Sigmoid colon (tissue), 7 donors: Measurements from ENCODE around the gene ING3. TPM values are rescaled to one million over a fixed set of nuclear protein-coding genes. Genes with fewer than 3 reads are reported as not detected.
A peak's percentile ranks its signal among the peaks of the same experiment; 100 is the strongest.

Source experiments
- DNase-seq: peaks from one replicate; pipeline ENCODE4 v3.0.0-alpha.2; 2019
- H3K27ac ChIP-seq, 4 donors: fragments of 200-600 bp; sonication (generic); one replicate each; pipeline ENCODE4 v1.5.1; 2016 to 2019; ENCODE audit warnings: mild to moderate bottlenecking in 1 of 4
- H3K27me3 ChIP-seq, 3 donors: fragments of 200-600 bp; sonication (generic); one replicate each; pipeline ENCODE4 v1.5.1; 2019; ENCODE audit warnings: mild to moderate bottlenecking in 1 of 3
- H3K36me3 ChIP-seq, 4 donors: fragments of 200-600 bp; sonication (generic); one replicate each; pipeline ENCODE4 v1.5.1; 2016 to 2019
- H3K4me1 ChIP-seq, 4 donors: fragments of 200-600 bp; sonication (generic); one replicate each; pipeline ENCODE4 v1.5.1; 2017 to 2019
- H3K4me3 ChIP-seq, 4 donors: fragments of 200-600 bp; sonication (generic); one replicate each; pipeline ENCODE4 v1.5.1; 2017 to 2019; ENCODE audit warnings: mild to moderate bottlenecking in 2 of 4, moderate library complexity in 1 of 4
- H3K9me3 ChIP-seq, 4 donors: fragments of 200-600 bp in 3 of 4; sonication (generic) in 3 of 4; one replicate each; pipeline versions ENCODE4 v1.5.1 to v1.6.1; 2013 to 2019
- CTCF ChIP-seq, 4 experiments: fragments of 450-650 bp in 3 of 4; fragments of 200-600 bp in 1 of 4; IDR thresholded peaks; one replicate each; pipeline ENCODE4 v1.5.1; 2016 to 2019; ENCODE audit warnings: antibody characterized with exemption in 4 of 4, mild to moderate bottlenecking in 3 of 4, moderate library complexity in 2 of 4
- EP300 ChIP-seq, 4 donors: sonication (generic); formaldehyde crosslinking; IDR thresholded peaks; one replicate each; pipeline ENCODE4 v1.6.1; 2017; ENCODE audit warnings: antibody characterized with exemption in 4 of 4
- POLR2A ChIP-seq, 2 donors: fragments of 450-650 bp; IDR thresholded peaks; one replicate each; pipeline ENCODE4 v1.6.1; 2016; ENCODE audit warnings: antibody characterized with exemption in 2 of 2, mild to moderate bottlenecking in 2 of 2, moderate library complexity in 2 of 2
- POLR2AphosphoS5 ChIP-seq, 4 donors: sonication (generic); formaldehyde crosslinking; IDR thresholded peaks; one replicate each; pipeline ENCODE4 v1.6.1; 2017; ENCODE audit warnings: antibody characterized with exemption in 4 of 4
- WGBS, 2 donors: extraction: QIAGEN DNeasy Blood & Tissue Kit; methylation state at CpG; one replicate each; pipeline ENCODE4 v1.1.7; 2013; 5-methylcytosine and 5-hydroxymethylcytosine counted together
- intact Hi-C: fragments of 100-400 bp; cut with DNase I; formaldehyde crosslinking; loops from one replicate; pipeline ENCODE4 v1.15.1; 2023
- polyA plus RNA-seq, 3 donors: library from polyadenylated mRNA; stranded (reverse); fragments of 200-250 nt; gene quantifications; one replicate each; pipeline ENCODE4 v1.2.3, GENCODE V29; 2013
- total RNA-seq, 4 donors: library from RNA; depleted of rRNA; stranded (reverse); fragments of >200 nt; gene quantifications; one replicate each; pipeline ENCODE4 v1.1.0, GENCODE V29; 2016
- donor health status: healthy with polysubstance abuse.
- donor health status: Bipolar disorder and iron deficiency.
- donor health status: healthy.

ING3 gene
- total and polyA plus RNA-seq, 7 donors = 9.6 to 33.1 (median 16.6) TPM

DNA sequence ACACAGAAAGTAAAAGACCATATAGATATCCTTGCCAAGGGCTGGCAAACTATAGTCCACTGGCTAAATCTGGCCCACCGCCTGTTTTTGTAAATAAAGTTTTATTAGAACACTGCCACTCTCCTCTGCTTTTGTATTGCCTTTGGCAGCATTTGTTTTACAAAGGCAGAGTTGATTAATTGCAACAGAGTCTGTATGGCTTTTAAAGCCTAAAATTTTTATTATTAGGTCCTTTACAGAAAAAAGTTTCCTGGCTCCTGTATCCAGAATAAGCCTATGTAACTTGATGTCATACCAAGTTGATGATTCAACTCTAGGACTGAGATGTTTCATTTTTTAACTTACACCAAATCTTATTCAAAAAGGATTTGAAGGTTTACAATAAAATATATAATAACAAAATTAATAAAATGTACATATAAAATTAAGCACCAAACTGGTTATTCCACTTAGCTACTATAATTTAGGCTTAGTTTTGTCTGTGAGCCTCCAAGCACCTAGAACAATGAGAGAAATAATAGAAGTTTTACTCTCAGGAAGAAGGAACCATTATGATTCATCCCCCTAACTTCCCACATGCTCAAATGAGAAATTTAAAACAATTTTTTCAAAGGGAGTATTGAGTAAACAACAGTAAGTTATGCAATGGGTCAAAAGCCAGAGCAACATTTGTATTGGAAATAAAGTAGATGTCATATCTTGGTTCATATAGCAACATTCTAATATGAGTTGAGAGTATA is 69.8 kb downstream of the ING3 start:
- TF ChIP-seq POLR2A (IDR thresholded peaks at IDR 0.05) (no peak), POLR2AphosphoS5 (IDR thresholded peaks at IDR 0.05) (peak in 2 of 4 donors; percentile 16 to 55), EP300 (IDR thresholded peaks at IDR 0.05) (no peak), CTCF (IDR thresholded peaks at IDR 0.05) (no peak)
- no peak overlapping the region for H3K4me3 ChIP-seq
- H3K27ac ChIP-seq = peak overlapping the region; percentile 52 to 80 (median 66)
- 95 to 97% methylated on average over 1 of the region's 1 CpG for WGBS, 2 donors
- H3K27me3 ChIP-seq = no peaks in the 10 kb centered on the region
- intact Hi-C loops = no loop called here
- H3K9me3 ChIP-seq = no peaks in the 10 kb centered on the region
- DNase-seq = no peak
- H3K36me3 ChIP-seq = no peaks in the 10 kb centered on the region
- peaks cover 0 to 95% (median 72%) of the 10 kb centered on the region in 4 donors for H3K4me1 ChIP-seq

GRCh38 chr7:121020989-121021969 is 70.7 kb downstream of the ING3 start:
- TF ChIP-seq EP300 (IDR thresholded peaks at IDR 0.05) = no peak
- no peak for TF ChIP-seq POLR2A (IDR thresholded peaks at IDR 0.05)
- TF ChIP-seq POLR2AphosphoS5 (IDR thresholded peaks at IDR 0.05) = no peak
- no peak for TF ChIP-seq CTCF (IDR thresholded peaks at IDR 0.05)
- intact Hi-C loops = no loop called here
- Histone ChIP-seq H3K27ac (peak overlapping the region; percentile 52 to 80 (median 66)), H3K36me3 (no peaks in the 10 kb centered on the region), H3K4me3 (no peak overlapping the region), H3K27me3 (no peaks in the 10 kb centered on the region), H3K4me1 (peaks cover 0 to 93% (median 72%) of the 10 kb centered on the region in 4 donors), H3K9me3 (no peaks in the 10 kb centered on the region)
- DNase-seq = no peak
- WGBS, 2 donors = 32 to 61% methylated on average over 5 of the region's 5 CpGs

- TF ChIP-seq EP300 (IDR thresholded peaks at IDR 0.05) (no peak), POLR2A (IDR thresholded peaks at IDR 0.05) (no peak), POLR2AphosphoS5 (IDR thresholded peaks at IDR 0.05) (no peak), CTCF (IDR thresholded peaks at IDR 0.05) (no peak)
- H3K27me3 ChIP-seq = no peaks in the 10 kb centered on the region
- H3K4me1 ChIP-seq = peaks cover 0 to 82% (median 66%) of the 10 kb centered on the region in 4 donors
Observed at GRCh38 chr7:121023194-121023593, 72.6 kb downstream of the ING3 start.

DNA sequence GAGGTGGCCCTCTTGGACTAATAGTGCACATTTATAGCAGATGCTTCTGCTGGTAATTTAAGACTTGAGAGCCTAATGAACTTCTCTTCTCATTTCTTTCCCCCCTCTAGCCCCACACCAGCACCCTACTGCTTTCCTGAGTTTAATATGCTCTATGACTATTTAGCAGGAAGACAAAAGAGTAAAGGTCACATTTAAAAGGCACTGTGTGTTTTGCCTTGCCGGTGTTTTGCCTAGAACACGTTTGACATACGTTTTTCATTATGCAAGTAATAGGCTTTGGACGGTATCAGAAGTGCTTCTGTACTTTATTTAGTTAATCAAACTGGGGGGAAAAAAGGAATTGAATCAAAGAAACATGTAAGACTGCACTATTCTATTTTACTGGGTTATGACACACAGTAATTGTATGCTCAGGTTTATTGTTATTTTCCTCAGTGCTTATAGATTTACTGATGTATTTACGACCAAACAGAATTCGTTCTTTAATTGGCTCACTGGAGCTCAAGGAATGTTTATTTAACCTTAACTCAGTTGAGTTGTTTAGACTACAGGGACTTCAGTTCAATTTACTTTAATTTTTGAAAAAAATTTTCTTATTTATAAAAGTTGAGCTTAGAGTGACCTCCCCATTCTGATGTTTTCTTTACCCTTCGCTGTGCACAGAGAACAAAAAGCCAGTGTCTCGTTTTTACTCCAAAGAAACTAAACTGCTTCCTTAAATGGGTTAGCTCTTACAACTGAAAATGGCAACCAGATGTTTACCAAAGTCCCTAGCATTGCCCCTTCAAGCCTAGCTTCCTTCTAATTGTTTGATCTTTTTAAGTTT is 73.3 kb downstream of the ING3 start:
- H3K27ac ChIP-seq = peak overlapping the region; percentile 62 to 80 (median 76)
- H3K9me3 ChIP-seq = no peaks in the 10 kb centered on the region
- peaks cover 0 to 82% (median 67%) of the 10 kb centered on the region in 4 donors for H3K4me1 ChIP-seq
- intact Hi-C loops = loop anchor here (2.0 kb wide), 1 partner anchor 27 kb away; no protein-coding TSS in a partner anchor
- 10 to 48% methylated on average over 8 of the region's 8 CpGs for WGBS, 2 donors
- H3K27me3 ChIP-seq = no peaks in the 10 kb centered on the region
- DNase-seq = no peak
- H3K4me3 ChIP-seq = no peak overlapping the region
- H3K36me3 ChIP-seq = no peaks in the 10 kb centered on the region
- TF ChIP-seq EP300 (IDR thresholded peaks at IDR 0.05) = no peak
- TF ChIP-seq CTCF (IDR thresholded peaks at IDR 0.05) = no peak
- TF ChIP-seq POLR2A (IDR thresholded peaks at IDR 0.05) = no peak
- no peak for TF ChIP-seq POLR2AphosphoS5 (IDR thresholded peaks at IDR 0.05)

More at GRCh38 chr7:121023194-121023593, 72.6 kb downstream of the ING3 start:
- Histone ChIP-seq H3K4me3 (no peak overlapping the region), H3K36me3 (no peaks in the 10 kb centered on the region), H3K9me3 (no peaks in the 10 kb centered on the region), H3K27ac (peak overlapping the region; percentile 62 to 80 (median 76))
- DNase-seq = no peak
- intact Hi-C loops = loop anchor here (2.0 kb wide), 1 partner anchor 26 kb away; no protein-coding TSS in a partner anchor
